Germinal center (tissue), 1 donor: ENCODE measurements around the gene DUOX1.

Experiments used
- DNase-seq: peaks from one replicate; pipeline ENCODE4 v3.0.0; 2012; ENCODE audit warnings: mixed read lengths, low spot score

DUOX1 gene

GRCh38 chr15:45106002-45106790 is 23.6 kb upstream of the DUOX1 start:
- no peak for DNase-seq

GRCh38 chr15:45107941-45108630 is 21.7 kb upstream of the DUOX1 start:
- no peak for DNase-seq

- DNase-seq = no peak
Observed at GRCh38 chr15:45110256-45110820, 19.5 kb upstream of the DUOX1 start.

- DNase-seq = no peak
Observed at GRCh38 chr15:45111390-45112142, 18.2 kb upstream of the DUOX1 start.

GRCh38 chr15:45112143-45112590 is 17.6 kb upstream of the DUOX1 start:
- no peak for DNase-seq

GRCh38 chr15:45112591-45113379 is 17.0 kb upstream of the DUOX1 start:
- DNase-seq = no peak

GRCh38 chr15:45113380-45113990 is 16.3 kb upstream of the DUOX1 start:
- no peak for DNase-seq

GRCh38 chr15:45114076-45114750 is 15.6 kb upstream of the DUOX1 start, which contains the start of the genes DUOX2 and DUOXA2:
DUOX2 (minus strand) TSS chr15:45114172; CDS start chr15:45113411, 761 bp downstream.
DUOXA2 (plus strand) TSS chr15:45114326; CDS start chr15:45114606, 280 bp downstream.
- no peak for DNase-seq

GRCh38 chr15:45114751-45115085 is 15.1 kb upstream of the DUOX1 start:
- DNase-seq = no peak

- no peak for DNase-seq
Observed at GRCh38 chr15:45115312-45115820, 14.4 kb upstream of the DUOX1 start.

- no peak for DNase-seq
Observed at GRCh38 chr15:45116006-45116481, 13.8 kb upstream of the DUOX1 start.

- no peak for DNase-seq
Observed at GRCh38 chr15:45116482-45117307, 13.1 kb upstream of the DUOX1 start.

- no peak for DNase-seq
Observed at GRCh38 chr15:45117308-45118130, 12.3 kb upstream of the DUOX1 start.

- peak; percentile 92 for DNase-seq
Observed at GRCh38 chr15:45118131-45118588, 11.6 kb upstream of the DUOX1 start.

- no peak for DNase-seq
Observed at GRCh38 chr15:45118996-45119395, 10.8 kb upstream of the DUOX1 start.

GRCh38 chr15:45120081-45120972 is 9.5 kb upstream of the DUOX1 start:
- DNase-seq = no peak

GRCh38 chr15:45121020-45121419 is 8.8 kb upstream of the DUOX1 start:
- DNase-seq = no peak
